GM18517 (cell line): ENCODE results near the gene ABCC5.

Experiments
- ATAC-seq: cut with Tn5 transposase; IDR thresholded peaks from one replicate; pipeline ENCODE4 v1.9.1; 2021; ENCODE audit warnings: mild to moderate bottlenecking, moderate library complexity; ENCODE audit not compliant: unreplicated experiment

ABCC5 gene

DNA sequence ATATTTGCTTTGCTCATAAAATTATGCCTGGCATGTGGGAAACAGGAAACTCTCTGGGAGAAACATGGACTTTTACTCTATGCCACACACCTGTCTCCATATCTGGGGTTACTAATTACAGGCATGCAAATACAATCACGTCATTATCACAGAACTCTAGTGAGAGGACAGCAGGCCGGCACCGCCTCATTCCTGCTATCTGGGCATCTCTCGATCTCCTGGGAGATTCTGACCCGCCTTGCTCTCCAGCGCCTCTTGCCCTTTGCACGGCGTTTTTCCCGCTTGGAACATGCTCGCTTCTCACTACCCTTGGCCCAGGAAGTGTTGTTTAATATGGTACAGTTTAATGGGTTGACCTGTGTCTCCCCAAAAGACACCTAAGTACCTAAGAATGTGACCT, 87.6 kb downstream of the ABCC5 start:
- no peak for ATAC-seq

DNA sequence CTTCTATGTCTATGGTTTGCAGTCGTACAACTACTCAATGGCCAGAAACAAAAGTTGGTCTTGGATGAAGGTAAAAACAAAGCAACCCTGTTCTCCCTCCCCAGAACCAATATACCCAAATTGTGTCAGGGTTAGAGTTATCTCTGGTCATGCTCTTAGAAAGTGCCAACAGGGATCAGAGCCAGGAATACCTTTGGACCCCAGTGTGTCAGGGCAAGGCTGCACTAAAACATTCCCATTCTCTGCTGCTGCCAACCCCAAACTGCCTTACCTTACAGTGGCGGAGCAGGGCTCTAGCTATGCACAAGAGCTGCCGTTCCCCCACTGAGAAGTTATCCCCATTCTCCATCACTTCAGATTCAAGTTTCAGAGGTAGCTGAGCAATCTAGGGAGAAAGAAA, 90.6 kb downstream of the ABCC5 start:
- ATAC-seq: no peak

DNA sequence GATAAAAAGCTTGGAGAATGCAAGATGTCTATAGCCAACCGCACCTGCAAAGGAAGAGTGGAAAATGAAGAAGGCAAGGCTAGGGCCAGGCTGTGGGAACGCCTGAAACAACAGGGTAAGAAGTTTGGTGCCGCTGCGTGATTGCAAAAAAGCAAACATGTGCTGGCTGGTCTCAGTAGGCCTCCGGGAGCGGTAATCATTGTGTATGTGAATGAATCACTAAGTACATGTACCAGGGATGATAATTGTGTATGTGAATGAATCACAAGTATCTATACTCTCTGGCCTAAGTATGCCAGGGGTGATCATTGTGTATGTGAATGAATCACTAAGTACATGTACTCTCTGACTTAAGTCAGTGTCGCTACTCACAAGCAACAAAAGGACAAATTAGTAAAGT, 92.7 kb downstream of the ABCC5 start:
- no peak for ATAC-seq

DNA sequence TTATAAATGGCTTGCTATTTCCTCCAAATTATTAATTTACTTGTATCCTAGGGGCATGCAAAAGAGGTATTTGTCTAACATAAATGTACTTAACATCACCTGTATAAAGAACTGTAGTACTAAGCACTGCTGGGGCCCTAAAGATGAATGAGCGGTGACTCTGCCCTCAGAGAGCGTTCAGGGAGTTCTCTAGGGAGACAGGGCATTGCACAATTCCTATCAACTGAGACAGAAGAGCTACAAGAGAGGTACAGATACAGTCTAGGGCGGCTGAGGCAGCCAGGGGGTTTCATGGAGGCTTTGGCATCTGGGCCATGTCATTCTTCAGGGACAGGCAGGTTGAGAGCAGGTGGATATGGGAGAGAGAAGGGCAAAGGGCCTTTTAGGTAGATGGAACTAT, 93.1 kb downstream of the ABCC5 start:
- no peak for ATAC-seq

DNA sequence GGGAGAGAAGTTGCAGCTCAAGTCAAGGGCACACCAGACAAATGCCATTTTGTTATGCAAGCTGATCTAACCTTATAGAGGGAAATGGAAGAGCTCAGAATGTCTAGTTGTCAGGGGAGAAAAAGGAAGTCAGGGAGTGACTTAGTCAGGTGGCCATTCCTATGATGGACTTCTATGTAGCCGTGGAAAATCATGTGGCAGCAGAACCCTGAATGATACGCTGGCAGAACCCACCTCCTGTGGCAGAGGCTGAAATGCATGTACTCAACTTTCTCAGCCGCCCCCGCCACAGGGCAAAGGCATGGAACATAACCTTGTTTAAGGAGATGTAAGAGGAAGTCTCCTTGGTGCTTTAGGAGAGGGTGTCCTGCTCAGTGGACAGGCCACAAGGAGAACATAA, 95.3 kb downstream of the ABCC5 start:
- no peak for ATAC-seq

DNA sequence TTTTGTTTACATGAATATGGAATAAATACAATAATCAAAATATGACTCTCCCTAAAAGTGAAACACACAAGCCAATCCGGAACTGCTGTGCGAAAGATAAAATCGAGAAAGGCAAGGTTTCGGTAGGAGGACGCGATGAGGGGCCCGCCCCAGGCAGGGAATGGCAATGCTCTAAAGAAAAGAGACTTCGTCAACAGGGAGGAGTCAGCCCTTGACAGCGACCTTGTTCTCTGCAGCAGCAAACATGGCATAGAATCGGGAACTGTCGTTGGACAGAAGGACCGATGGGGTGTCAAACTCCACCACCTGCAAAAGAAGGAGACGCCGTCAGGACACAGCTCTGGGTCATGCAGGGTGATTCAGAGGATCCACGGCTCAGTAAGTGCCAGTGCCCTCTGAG, 96.6 kb downstream of the ABCC5 start:
- ATAC-seq: no peak

DNA sequence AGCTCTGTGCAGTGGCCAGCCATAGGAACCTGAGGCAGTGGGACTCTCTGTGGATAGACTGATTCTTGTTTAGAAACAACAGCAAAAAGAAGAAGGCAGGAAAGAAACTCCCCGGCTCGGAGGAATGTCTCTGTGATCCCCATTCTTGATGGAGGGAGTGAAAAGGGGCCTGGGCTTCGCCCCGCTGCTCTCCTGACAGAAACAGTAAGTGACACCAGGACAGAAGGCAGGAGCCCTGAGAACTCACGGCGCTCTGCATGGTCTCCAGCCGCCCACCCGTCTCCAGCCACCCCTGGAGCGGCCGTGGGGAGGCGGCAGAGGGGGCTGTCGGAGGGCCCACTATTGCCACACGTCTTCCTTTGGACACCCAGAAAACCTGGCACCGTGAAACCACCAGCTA, 97.3 kb downstream of the ABCC5 start:
- no peak for ATAC-seq

DNA sequence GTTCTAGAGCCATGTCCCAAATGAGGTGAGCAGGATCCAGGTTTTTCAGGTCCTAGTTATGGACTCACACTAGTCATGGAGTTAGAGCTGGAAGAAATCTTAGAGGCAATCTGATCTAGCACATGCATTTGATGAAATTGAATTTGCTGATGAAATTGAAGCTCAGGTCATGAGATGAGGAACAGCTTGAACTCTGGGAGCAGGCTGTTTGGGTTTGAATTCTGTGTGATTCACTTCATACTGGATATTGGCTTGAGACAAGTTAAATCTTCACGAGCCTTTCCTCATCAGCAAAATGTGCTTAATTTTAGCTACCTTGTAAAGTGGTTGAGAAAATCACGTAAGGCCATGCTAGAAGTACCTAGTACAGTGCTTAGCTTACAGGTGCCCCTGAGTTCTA, 99.5 kb downstream of the ABCC5 start:
- ATAC-seq: no peak

DNA sequence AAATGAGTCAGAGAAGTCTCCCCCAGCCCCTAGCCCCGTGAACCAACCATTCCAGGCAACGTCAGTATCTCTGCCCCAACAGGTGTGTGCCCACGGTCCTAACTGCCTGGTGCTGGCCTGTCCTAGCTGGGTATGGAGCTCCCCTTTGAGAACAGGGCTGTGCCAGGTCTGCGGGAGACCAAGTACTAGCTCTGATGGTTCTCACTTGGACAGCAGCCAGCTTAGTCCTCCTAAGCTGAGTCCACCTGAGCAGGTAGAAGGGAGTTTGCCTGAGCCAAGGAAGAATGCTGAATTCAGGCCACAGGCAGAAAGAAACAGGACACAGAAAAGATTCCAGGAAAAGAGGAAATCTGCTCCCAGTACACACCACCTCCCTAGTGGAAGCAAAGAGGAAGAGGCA, 99.9 kb downstream of the ABCC5 start:
- ATAC-seq: no peak

DNA sequence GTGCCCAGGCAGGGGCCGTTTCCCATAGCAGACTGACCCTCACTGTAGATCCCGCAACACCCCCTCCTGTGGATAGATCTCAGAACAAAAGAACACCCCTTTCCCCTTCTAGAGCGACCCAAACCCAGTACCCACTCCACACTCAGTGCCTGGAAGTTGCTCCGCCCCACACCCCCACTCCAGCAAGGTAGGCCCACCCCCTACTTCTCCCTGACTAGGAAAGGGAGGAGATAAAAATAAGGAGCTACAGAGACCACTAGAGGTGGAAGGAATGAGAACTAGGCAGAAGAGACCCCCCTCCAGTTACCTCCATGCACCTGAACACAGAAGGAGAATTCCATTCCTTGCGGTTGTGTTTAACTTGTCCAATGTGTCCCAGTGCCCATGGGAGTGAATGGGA, 102.8 kb downstream of the ABCC5 start:
- no peak for ATAC-seq

DNA sequence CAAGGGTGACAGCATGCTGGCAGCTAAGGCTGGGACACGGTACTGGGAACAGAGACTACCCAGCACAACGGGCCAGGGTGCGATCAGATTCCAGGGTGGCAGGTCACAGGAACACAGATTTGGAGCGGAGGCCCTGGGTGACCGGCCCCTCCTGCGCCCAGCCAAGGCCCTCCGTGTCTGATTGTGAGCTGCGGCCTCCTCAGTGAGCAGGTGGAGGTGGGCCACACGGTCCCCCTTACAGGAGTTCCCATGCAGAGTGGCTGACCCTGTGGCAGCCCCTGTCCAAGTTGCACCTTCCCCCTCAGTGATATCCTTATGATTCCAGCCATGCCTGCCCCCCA, 104.1 kb downstream of the ABCC5 start:
- no peak for ATAC-seq

DNA sequence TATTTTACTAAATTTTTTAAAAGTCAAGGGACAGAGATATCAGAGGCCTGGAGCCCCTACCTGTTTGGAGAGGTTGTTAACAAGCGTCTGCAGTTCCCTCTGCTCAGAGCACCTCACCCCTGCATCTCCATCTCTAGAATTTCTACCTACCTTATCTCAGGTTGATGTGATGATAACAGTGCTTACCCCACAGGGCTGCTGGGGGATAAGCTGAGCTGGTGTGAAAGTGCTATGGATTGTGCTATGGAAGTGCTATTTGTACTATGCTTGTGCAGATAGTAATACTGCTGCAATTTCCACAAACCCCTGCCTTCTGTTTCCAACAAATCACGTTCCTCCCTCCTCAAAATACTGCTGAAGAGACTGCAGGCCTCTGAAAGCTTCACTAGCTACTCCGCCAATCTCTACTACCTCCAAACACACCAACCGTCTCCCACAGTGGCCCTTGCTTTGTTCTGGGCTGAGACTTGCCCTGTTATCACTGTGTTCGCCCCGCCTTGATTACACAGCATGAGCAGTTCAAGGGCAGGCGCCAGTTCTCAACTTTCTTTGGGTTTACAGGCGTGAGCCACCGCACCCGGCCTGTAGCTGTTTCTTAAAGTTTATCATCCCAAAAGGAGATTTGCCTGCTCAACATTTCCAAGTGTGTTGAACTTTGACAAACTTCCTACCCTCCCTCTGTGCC, 104.6 kb downstream of the ABCC5 start:
- ATAC-seq: no peak

DNA sequence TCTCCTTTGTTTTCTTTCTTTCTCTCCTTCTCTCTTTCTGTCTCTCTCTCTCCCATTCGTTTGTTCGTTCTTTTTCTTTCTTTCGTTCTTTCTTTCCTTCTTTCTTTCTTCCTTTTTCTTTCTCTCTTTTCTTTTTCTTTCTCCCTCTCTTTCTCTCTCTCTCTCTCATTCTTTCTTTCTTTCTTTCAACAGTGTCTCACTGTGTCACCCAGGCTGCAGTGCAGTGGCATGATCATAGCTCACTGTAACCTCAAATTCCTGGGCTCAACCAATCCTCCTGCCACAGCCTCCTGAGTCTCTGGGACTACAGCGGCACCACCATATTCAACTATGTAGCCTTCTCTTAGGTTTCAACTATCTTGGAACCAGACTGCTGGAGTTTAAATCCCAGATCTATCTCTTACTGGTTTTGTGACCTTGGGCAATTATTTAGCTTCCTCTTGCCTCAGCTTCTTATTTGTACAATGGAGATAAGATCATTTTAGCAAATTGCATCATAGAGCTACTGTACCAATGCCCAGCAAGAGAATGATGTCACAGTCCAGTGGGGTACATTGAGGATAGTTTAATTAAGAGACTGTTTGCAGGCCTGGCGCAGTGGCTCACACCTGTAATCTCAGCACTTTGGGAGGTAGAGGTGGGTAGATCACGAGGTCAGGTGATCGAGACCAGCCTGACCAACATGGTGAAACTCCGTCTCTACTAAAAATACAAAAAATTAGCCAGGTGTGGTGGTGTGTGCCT, 105.7 kb downstream of the ABCC5 start:
- ATAC-seq: no peak

DNA sequence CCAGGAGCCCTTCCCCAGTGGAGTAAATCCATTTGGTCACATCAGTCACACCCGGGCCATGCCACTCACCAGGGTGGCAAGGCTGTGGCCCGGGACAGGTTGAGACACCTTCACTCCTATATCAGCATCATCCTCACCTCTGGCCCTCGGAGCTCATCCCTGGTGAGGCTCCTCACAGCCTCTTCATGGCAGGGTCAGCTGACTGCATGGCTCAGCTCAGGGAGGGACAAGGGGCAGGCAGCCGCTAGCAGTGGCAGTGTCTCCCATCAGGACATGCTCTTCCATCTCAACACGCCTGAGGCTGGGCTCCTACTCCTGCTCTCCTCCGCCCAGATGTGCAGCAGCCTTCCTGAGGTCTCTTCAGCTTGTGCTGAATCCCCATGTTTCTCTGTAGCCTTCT, 106.6 kb downstream of the ABCC5 start:
- ATAC-seq: no peak

DNA sequence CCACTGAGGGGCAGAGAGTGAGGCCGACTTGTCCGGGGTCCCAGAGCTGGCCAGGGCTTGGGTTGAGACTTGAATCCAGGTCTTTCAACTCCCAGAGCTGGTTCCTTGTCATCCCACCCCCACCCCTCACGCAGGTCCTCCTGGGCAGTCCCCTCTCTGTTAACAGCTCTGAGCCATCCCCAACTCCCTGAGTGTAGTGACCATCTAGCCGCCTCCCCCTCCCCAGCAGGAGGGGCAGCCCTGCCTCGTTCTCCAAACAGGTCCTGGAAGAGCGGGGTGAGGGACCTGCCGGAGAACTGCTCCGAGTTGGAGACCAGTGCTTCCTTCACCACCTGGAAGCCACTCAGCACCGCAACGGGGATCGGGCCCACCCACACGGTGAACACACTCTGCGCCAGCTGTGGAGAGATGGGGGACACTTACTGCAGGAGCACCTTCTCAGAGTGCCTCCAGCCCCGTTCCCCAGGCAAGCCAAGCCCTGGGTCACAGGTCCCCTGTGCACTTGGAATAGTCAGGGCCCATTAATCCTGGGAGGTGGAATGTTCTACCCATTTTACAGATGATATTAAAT, 108.6 kb downstream of the ABCC5 start:
- ATAC-seq: no peak

DNA sequence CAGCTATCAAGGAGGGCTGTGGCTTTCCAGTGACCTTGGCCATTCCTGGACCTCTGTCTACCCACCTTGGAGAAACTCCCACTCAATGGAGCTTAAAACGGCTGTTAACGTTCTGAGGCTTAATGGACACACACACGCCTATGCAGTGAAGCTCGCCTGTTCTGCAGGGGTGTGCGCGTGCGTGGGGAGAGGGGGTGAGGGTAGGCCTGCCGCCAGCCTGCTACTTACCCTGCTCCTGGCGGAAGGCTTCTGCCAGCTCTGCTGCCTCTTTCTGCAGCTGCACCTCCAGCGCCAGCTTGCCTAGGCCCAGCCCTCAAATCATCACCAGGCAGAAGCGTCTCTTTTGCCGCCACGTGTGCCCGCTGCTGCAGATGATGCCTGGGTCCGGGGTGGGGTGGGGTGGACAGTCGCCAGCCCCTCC, 109.8 kb downstream of the ABCC5 start:
- ATAC-seq: no peak

DNA sequence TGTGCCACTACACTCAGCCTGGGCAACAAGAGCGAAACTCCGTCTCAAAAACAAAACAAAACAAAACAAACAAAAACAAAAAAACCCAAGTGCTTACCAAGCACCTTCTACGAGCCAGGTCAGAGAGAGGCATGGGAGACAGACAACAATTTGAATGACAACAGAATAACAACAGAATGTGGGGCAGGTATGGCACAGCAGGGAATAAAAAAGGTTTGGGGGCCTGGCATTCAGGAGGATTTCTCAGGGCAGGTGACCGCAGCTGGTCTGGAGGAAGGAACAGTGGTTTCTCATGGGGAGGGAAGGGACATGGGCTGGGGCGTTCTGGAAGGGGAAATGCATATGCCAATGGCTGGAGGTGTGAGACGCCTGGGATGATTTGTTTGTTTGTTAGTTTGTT, 110.5 kb downstream of the ABCC5 start:
- ATAC-seq: no peak

DNA sequence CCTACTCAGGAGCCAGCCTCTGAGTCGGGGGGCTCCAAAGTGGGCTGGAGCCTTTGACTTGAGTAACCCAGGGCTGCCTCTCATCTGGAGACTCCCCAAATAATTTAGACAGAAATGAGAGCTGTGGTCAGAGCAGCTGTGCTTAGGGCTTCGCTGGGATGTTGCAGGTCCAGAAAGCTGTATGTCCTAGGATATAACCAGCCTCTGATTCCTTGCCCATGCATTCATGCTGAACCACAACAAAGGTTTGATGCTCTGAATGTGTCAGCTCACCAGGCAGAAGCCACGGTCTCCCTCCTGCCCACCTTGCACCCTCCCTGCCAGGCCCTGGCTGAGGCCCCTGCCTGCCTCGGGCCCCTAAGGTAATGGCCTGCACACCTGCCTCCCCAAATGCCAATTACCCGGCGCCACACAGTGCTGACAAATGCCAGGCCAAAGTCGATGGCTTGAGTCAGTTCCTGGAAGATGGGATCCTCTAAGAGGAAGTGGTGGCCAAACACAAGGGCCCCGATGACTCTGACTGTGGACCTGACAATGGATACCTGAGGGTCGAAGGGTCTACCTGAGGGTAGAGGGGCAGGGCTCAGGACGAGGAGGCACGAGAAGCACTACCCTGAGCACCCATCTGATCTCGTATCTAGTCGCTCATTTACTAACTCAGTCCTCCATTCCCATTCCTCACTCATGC, 111.3 kb downstream of the ABCC5 start:
- ATAC-seq: no peak

DNA sequence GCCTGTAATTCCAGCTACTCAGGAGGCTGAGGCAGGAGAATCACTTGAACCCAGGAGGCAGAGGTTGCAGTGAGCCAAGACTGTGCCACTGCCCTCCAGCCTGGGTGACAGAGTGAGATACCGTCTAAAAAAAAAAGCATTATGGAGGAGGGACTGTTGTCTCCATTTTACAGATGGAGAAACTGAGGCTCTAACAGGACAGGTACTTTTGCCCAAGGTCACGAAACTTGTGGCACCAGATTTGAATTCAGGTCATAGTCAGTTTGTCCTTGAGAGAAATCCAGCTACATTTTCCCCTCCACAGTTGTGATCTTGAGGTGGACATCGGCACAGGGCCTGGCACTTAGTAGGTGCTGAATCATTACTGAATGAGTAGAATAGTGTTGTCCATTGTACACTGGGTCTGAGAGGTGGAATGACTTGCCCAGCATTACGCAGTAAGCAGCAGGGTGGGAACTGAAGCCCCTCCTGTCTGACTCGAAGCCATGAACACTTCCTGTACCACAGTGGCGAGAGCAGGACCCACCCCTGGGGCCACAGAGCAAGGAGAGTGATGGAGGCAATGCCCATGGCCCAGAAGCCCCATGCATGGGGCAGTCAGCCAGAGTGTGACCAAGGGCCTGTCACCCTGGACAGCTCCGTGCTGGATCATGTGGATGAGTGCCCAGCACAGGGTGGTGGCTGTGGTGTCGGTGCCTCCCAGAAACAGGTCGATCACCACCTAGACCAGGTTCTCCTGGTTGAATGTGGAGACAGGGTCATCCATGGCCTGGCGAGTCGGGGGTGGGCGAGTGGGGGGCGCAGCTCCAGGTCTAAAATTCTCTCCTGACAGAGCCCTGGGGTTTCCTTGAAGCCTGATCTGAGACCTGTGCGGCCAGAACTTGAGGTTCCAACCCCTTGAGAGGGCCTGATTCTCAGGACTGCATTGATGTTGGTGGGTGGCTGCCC, 112.6 kb downstream of the ABCC5 start:
- no peak for ATAC-seq

DNA sequence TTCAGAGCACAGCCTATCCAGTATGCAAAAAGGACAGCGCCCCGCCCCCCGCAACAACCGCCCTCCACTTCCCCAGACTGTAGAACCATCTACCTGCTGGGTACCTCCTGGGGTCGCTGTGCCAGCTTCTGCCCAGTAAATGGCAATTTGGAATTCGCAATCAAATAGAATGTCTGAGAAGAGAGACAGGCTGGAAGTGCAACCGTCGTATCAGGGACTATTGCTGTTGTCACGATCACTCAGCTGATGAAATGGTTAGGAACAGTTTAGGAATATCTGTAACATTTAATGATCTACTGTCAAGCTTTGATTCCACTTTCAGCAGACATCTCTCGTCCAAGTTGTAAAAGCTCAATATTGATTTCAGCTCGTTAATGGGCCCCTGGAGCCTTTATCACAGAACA, 119.7 kb downstream of the ABCC5 start:
- no peak for ATAC-seq

DNA sequence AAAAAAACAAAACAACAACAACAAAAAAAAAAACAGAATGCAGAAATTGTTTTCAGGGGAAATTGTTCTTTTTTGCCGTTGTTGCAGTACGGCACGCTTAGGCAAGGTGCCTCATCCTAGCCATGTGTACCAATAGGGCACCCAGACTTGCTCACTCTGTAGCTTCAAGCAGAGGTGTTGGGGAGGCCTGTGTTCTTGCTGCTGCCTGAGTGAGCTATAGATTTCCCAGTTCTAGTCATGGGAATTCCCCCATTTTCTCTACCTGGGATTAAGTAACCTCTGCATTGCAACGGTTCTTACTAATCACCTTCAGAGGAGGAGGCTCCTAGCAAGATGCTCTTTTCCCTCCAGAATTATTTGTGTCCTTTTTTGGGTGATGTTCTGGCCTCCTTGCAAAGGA, 120.1 kb downstream of the ABCC5 start:
- no peak for ATAC-seq
